Sigmoid colon (tissue), 4 donors: Measurements from ENCODE around the gene PLSCR3.

Experiments
- CTCF ChIP-seq, 4 experiments: fragments of 450-650 bp in 3 of 4; fragments of 200-600 bp in 1 of 4; IDR thresholded peaks; one replicate each; pipeline ENCODE4 v1.5.1; 2016 to 2019; ENCODE audit warnings: antibody characterized with exemption in 4 of 4, mild to moderate bottlenecking in 3 of 4, moderate library complexity in 2 of 4
- POLR2A ChIP-seq, 2 donors: fragments of 450-650 bp; IDR thresholded peaks; one replicate each; pipeline ENCODE4 v1.6.1; 2016; ENCODE audit warnings: antibody characterized with exemption in 2 of 2, mild to moderate bottlenecking in 2 of 2, moderate library complexity in 2 of 2
- POLR2AphosphoS5 ChIP-seq, 4 donors: sonication (generic); formaldehyde crosslinking; IDR thresholded peaks; one replicate each; pipeline ENCODE4 v1.6.1; 2017; ENCODE audit warnings: antibody characterized with exemption in 4 of 4

DNA sequence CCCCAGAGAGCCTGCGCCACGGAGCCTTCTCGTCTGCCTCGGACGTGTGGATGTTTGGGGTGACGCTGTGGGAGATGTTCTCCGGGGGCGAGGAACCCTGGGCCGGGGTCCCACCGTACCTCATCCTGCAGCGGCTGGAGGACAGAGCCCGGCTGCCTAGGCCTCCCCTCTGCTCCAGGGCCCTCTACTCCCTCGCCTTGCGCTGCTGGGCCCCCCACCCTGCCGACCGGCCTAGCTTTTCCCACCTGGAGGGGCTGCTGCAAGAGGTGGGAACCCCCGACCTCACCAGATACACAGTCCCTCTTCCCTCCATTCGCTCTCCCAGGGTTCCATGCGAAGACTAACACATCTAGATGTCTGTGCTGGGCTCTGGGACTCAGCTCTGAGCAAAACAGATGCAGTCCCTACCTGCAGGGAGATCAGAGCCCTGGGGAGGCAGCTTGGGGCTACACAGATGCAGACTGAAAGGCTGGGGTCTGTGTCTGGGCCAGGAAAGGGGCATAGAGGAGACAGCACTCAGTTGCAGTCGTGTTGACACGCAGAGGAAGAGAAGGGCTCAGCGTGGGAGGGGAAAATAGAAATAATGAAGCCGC lies 9.7 kb downstream of the PLSCR3 start:
- TF ChIP-seq POLR2A (IDR thresholded peaks at IDR 0.05) (no peak), CTCF (IDR thresholded peaks at IDR 0.05) (no peak), POLR2AphosphoS5 (IDR thresholded peaks at IDR 0.05) (no peak)
